GM12878 (cell line): ENCODE results near the gene SPINT1. TPM values are rescaled to one million over a fixed set of nuclear protein-coding genes. Genes with fewer than 3 reads are reported as not detected.
A peak's percentile ranks its signal among the peaks of the same experiment; 100 is the strongest.

Source experiments
- CBFB ChIP-seq: IDR thresholded peaks from 2 replicates; pipeline ENCODE4 v1.6.1; 2016; ENCODE audit warnings: antibody characterized with exemption, low read depth
- CEBPB ChIP-seq, 2 experiments: fragments of 150-350 bp in 1 of 2; IDR thresholded peaks; 2 replicates each; pipeline ENCODE4 v1.6.1; 2012 to 2014; ENCODE audit warnings: low read depth in 2 of 2, low read length in 2 of 2, borderline replicate concordance in 1 of 2, inconsistent platforms in 1 of 2
- CHD1 ChIP-seq: IDR thresholded peaks from 2 replicates; pipeline ENCODE4 v1.6.1; 2012; ENCODE audit warnings: low read depth, low read length, improper control_type of control experiment
- DPF2 ChIP-seq: fragments of 450-650 bp; IDR thresholded peaks from 2 replicates; pipeline ENCODE4 v1.6.1; 2017; ENCODE audit warnings: mild to moderate bottlenecking
- EED ChIP-seq: sonication (generic); IDR thresholded peaks from 2 replicates; pipeline ENCODE4 v1.6.1; 2016; ENCODE audit warnings: antibody characterized with exemption, low read depth
- FOXK2 ChIP-seq: fragments of 450-650 bp; IDR thresholded peaks from 2 replicates; pipeline ENCODE4 v1.6.1; 2017; ENCODE audit warnings: mild to moderate bottlenecking, moderate library complexity
- FOXM1 ChIP-seq: IDR thresholded peaks from 2 replicates; pipeline ENCODE4 v1.6.1; 2012; ENCODE audit warnings: low read depth, mild to moderate bottlenecking, inconsistent platforms, low read length, moderate library complexity
- GABPA ChIP-seq: IDR thresholded peaks from 2 replicates; pipeline ENCODE4 v1.6.1; 2014; ENCODE audit warnings: antibody characterized with exemption, low read depth, mild to moderate bottlenecking, inconsistent platforms
- GATAD2B ChIP-seq: fragments of 450-650 bp; conservative IDR thresholded peaks from 2 replicates; pipeline ENCODE4 v1.6.1; 2017; ENCODE audit warnings: low read depth, mild to moderate bottlenecking, moderate library complexity
- IKZF2 ChIP-seq, 2 experiments: fragments of 450-650 bp; IDR thresholded peaks; 2 replicates each; pipeline ENCODE4 v1.6.1; 2017; ENCODE audit warnings: mild to moderate bottlenecking in 2 of 2, moderate library complexity in 2 of 2
- LARP7 ChIP-seq: fragments of 450-650 bp; IDR thresholded peaks from 2 replicates; pipeline ENCODE4 v1.6.1; 2017; ENCODE audit warnings: mild to moderate bottlenecking
- MEF2A ChIP-seq: IDR thresholded peaks from 2 replicates; pipeline ENCODE4 v1.6.1; 2011; ENCODE audit warnings: low read depth, mild to moderate bottlenecking, low read length, moderate library complexity; ENCODE audit not compliant: insufficient read depth
- MYC ChIP-seq: IDR thresholded peaks from 2 replicates; pipeline ENCODE4 v1.6.1; 2011; ENCODE audit warnings: mild to moderate bottlenecking, low read length, moderate library complexity, inconsistent platforms; ENCODE audit not compliant: insufficient read depth, insufficient replicate concordance, insufficient read length, severe bottlenecking
- NFIC ChIP-seq: IDR thresholded peaks from 2 replicates; pipeline ENCODE4 v1.6.1; 2012; ENCODE audit warnings: low read depth, mild to moderate bottlenecking, inconsistent platforms, low read length, moderate library complexity
- POLR2AphosphoS2 ChIP-seq: IDR thresholded peaks from 2 replicates; pipeline ENCODE4 v1.6.1; 2011; ENCODE audit warnings: low read depth, mild to moderate bottlenecking, low read length, improper control_type of control experiment, moderate library complexity
- POU2F2 ChIP-seq: IDR thresholded peaks from 3 replicates; pipeline ENCODE4 v1.6.1; 2011; ENCODE audit warnings: low read depth, mild to moderate bottlenecking, low read length, borderline replicate concordance
- RELA ChIP-seq: fragments of 450-650 bp; IDR thresholded peaks from 2 replicates; pipeline ENCODE4 v1.8.0; 2014; ENCODE audit warnings: borderline replicate concordance; ENCODE audit not compliant: partially characterized antibody
- RFX5 ChIP-seq: IDR thresholded peaks from 2 replicates; pipeline ENCODE4 v1.6.1; 2011; ENCODE audit warnings: low read depth, low read length, improper control_type of control experiment
- SMARCA5 ChIP-seq: fragments of 450-650 bp; IDR thresholded peaks from 2 replicates; pipeline ENCODE4 v1.6.1; 2017; ENCODE audit warnings: mild to moderate bottlenecking
- SREBF2 ChIP-seq: IDR thresholded peaks from 2 replicates; pipeline ENCODE4 v1.6.1; 2012; ENCODE audit warnings: mild to moderate bottlenecking, low read length
- SRF ChIP-seq, 2 experiments: IDR thresholded peaks; 2 replicates each; pipeline ENCODE4 v1.6.1; 2011; ENCODE audit warnings: low read depth in 2 of 2, low read length in 2 of 2, mild to moderate bottlenecking in 1 of 2, moderate library complexity in 1 of 2
- STAT1 ChIP-seq: fragments of 450-650 bp; conservative IDR thresholded peaks from 2 replicates; pipeline ENCODE4 v1.6.1; 2014; ENCODE audit warnings: antibody characterized with exemption, mild to moderate bottlenecking
- TCF12 ChIP-seq: IDR thresholded peaks from 2 replicates; pipeline ENCODE4 v1.6.1; 2011; ENCODE audit warnings: low read depth, mild to moderate bottlenecking, low read length
- TCF7 ChIP-seq: IDR thresholded peaks from 2 replicates; pipeline ENCODE4 v1.6.1; 2014; ENCODE audit warnings: antibody characterized with exemption, borderline replicate concordance
- ZNF622 ChIP-seq: fragments of 450-650 bp; IDR thresholded peaks from 2 replicates; pipeline ENCODE4 v1.6.1; 2017; ENCODE audit warnings: mild to moderate bottlenecking, inconsistent platforms
- ZZZ3 ChIP-seq: IDR thresholded peaks from 2 replicates; pipeline ENCODE4 v1.6.1; 2011; ENCODE audit warnings: low read depth; ENCODE audit not compliant: control insufficient read depth, insufficient read length
- polyA plus RNA-seq, 11 experiments: library from polyadenylated mRNA; depleted of rRNA in 4 of 11; unstranded in 6 of 11; stranded (reverse) in 5 of 11; fragments of >200 nt; fragmentation: Nextera tagmentation in 4 of 11; fragmentation: Illumina TruSeq in 1 of 11; extraction: Ambion mirVana in 4 of 11; extraction: Trizol in 1 of 11; gene quantifications; 1 replicate in 1 of 11; 2 replicates in 10 of 11; pipeline versions ENCODE4 v1.2.1 to v1.2.3, GENCODE V29; 2011 to 2016; ENCODE audit warnings: inconsistent platforms in 2 of 11, missing spikeins in 2 of 11, low read depth in 1 of 11
- total RNA-seq, 4 experiments: library from RNA; depleted of rRNA in 3 of 4; stranded (reverse); fragments of >200 nt in 3 of 4; fragmentation: Illumina TruSeq in 1 of 4; extraction: Trizol in 1 of 4; gene quantifications; 2 replicates each; pipeline versions ENCODE4 v1.2.1 to v1.2.3, GENCODE V29; 2013 to 2021
- TF ChIP-seq, protein P1 (sequence below): fragments of 150-350 bp; IDR thresholded peaks from 2 replicates; pipeline ENCODE4 v1.6.1; 2014; ENCODE audit warnings: mild to moderate bottlenecking, low read depth, low read length
- TF ChIP-seq, protein P2 (sequence below): fragments of 450-650 bp; IDR thresholded peaks from 2 replicates; pipeline ENCODE4 v1.6.1; 2016; ENCODE audit warnings: mild to moderate bottlenecking

Gene SPINT1
- total and polyA plus RNA-seq, 10 of the 15 experiments (the other 5 are each of a cell fraction or from before 2014, with no cell fraction given) = 3.5 to 28.6 (median 10.2) TPM

DNA sequence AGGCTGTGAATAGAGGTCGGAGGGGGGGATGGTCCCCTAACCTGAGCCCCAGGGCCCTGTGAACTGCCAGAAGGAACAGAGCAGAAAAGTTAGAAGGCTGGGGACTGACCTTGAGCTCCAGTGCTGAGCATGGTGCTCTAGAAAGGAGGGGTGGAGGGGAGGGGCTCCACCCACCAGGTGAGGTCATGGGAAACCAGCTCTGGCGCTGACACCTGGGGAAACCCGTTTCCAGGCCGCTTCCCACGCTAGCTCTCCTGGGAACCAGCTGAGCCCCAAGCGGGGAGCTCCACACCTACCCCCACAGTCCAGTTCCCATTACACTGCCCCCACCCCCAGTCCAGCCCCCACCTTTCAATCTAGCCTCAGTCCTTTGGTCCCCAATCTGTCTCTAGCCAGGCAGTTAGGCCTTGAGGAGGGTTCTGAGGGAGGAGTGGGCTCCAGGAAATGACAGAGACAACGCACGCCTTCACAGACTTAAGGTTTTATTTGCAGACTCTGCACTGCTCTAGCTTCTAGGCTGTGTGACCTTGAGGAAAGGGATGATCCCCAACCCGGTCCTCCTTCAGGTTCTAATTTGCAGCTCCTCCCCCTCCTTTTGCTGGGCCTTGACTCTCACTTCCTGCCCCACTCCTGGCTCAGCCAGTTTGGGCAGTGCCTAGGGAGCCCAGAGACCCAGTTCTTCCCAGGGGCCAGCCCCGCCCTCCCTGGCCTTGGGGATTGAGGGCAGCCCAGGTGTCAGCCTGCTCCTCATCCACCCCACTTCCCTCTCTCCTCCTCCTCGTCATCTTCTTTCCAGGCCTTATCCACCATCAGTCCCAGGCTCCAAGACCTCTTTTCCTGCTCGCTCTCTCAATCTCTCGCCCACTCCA is 28.1 kb downstream of the SPINT1 start (continued):
- TF ChIP-seq NFIC = peak; percentile 52; the same call in 1 of the 2 replicates
- peak; percentile 86 for TF ChIP-seq EED
- TF ChIP-seq MYC = no peak
- no peak for TF ChIP-seq ZZZ3
- no peak for TF ChIP-seq FOXK2
- TF ChIP-seq TCF7 = no peak
- no peak; the same call in 1 of the 2 replicates for TF ChIP-seq LARP7
- TF ChIP-seq SRF (IDR thresholded peaks at IDR 0.05; ENCODE audit: low read depth in 2 of 2, low read length in 2 of 2) = peak in 1 of 2 experiments; percentile 12; a peak in 1 of 4 replicates
- TF ChIP-seq MEF2A = 0 out of 2 replicates have a peak, but pooled peaks have one; percentile 37
- no peak for TF ChIP-seq CBFB
- no peak for TF ChIP-seq CEBPB (IDR thresholded peaks at IDR 0.05; ENCODE audit: borderline replicate concordance in 1 of 2, low read depth in 2 of 2, low read length in 2 of 2)
- TF ChIP-seq POU2F2 = peak; percentile 57; the same call in 2 of the 3 replicates
- TF ChIP-seq, protein P1, sequence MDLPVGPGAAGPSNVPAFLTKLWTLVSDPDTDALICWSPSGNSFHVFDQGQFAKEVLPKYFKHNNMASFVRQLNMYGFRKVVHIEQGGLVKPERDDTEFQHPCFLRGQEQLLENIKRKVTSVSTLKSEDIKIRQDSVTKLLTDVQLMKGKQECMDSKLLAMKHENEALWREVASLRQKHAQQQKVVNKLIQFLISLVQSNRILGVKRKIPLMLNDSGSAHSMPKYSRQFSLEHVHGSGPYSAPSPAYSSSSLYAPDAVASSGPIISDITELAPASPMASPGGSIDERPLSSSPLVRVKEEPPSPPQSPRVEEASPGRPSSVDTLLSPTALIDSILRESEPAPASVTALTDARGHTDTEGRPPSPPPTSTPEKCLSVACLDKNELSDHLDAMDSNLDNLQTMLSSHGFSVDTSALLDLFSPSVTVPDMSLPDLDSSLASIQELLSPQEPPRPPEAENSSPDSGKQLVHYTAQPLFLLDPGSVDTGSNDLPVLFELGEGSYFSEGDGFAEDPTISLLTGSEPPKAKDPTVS = no peak
- peak; percentile 27; the same call in 1 of the 2 replicates for TF ChIP-seq DPF2
- 0 out of 2 replicates have a peak, but pooled peaks have one; percentile 39 for TF ChIP-seq RFX5
- TF ChIP-seq, protein P2, sequence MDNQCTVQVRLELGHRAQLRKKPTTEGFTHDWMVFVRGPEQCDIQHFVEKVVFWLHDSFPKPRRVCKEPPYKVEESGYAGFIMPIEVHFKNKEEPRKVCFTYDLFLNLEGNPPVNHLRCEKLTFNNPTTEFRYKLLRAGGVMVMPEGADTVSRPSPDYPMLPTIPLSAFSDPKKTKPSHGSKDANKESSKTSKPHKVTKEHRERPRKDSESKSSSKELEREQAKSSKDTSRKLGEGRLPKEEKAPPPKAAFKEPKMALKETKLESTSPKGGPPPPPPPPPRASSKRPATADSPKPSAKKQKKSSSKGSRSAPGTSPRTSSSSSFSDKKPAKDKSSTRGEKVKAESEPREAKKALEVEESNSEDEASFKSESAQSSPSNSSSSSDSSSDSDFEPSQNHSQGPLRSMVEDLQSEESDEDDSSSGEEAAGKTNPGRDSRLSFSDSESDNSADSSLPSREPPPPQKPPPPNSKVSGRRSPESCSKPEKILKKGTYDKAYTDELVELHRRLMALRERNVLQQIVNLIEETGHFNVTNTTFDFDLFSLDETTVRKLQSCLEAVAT = peak; percentile 73; the same call in 1 of the 2 replicates
- TF ChIP-seq POLR2AphosphoS2 = peak; percentile 53; the same call in 1 of the 2 replicates
- no peak; the same call in 1 of the 2 replicates for TF ChIP-seq STAT1
- no peak for TF ChIP-seq SREBF2
- TF ChIP-seq GABPA = no peak
- no peak for TF ChIP-seq ZNF622
- no peak for TF ChIP-seq CHD1
- TF ChIP-seq GATAD2B = peak; percentile 100
- peak; percentile 76; the same call in 1 of the 2 replicates for TF ChIP-seq FOXM1
- TF ChIP-seq SMARCA5 = peak; percentile 8; the same call in 1 of the 2 replicates
- peak; percentile 98 for TF ChIP-seq TCF12
- peak; percentile 73 to 74 for TF ChIP-seq IKZF2 (IDR thresholded peaks at IDR 0.05)
- TF ChIP-seq RELA = peak; percentile 11
